Measurements from ENCODE around the gene FANCC. TPM values are rescaled to one million over a fixed set of nuclear protein-coding genes. Genes with fewer than 3 reads are reported as not detected.

FANCC gene
- total RNA-seq, 1 experiment from 2014 or later = 19.4 TPM

- H3K4me2 ChIP-seq (ENCODE audit: low read length) = no peak overlapping the region
- no peak overlapping the region for H2AFZ ChIP-seq (ENCODE audit: low read depth, low read length, poor library complexity, severe bottlenecking)
- DNase-seq (ENCODE audit: low read depth, low spot score) (no peak), ATAC-seq (no peak)
- CTCF ChIA-PET = no interaction called here
- BruUV-seq (replicated peaks) = no TSS peak
- intact Hi-C loops (cut with micrococcal nuclease) = loop anchor here (2.0 kb wide), 1 partner anchor 291 kb away; no protein-coding TSS in a partner anchor
- H3K36me3 ChIP-seq (ENCODE audit: control insufficient read depth in 1 of 2, insufficient read depth in 2 of 2, low read length in 2 of 2) = no peaks in the 10 kb centered on the region
- no peaks in the 10 kb centered on the region for H3K9me3 ChIP-seq (ENCODE audit: control insufficient read depth in 1 of 2, insufficient read depth in 1 of 2, low read depth in 1 of 2, low read length in 2 of 2)
- RAD21 ChIA-PET (ENCODE audit: low non-redundant PET in 1 of 2, low total read pairs in 2 of 2, uncharacterized antibody in 2 of 2, unreplicated experiment in 2 of 2) = no interaction called here
- H3K4me3 ChIP-seq (replicated peaks in 1 of 2; ENCODE audit: low read depth in 1 of 2, low read length in 2 of 2) = no peak overlapping the region
- TF ChIP-seq MAX (IDR thresholded peaks at IDR 0.05) (no peak), SIN3A (IDR thresholded peaks at IDR 0.05; ENCODE audit: low read depth) (no peak), CTCF (IDR thresholded peaks at IDR 0.05 in 2 of 3, conservative IDR thresholded peaks at IDR 0.05 in 1 of 3; ENCODE audit: borderline replicate concordance in 1 of 3, insufficient read depth in 1 of 3, low read depth in 2 of 3, low read length in 2 of 3) (no peak), JUND (IDR thresholded peaks at IDR 0.05) (no peak), EZH2 (IDR thresholded peaks at IDR 0.05) (no peak), TCF7L2 (IDR thresholded peaks at IDR 0.05; ENCODE audit: borderline replicate concordance, extremely low read depth, insufficient read depth, insufficient read length) (no peak), CEBPB (IDR thresholded peaks at IDR 0.05; ENCODE audit: low read depth) (no peak), POLR2A (IDR thresholded peaks at IDR 0.05; ENCODE audit: borderline replicate concordance, extremely low read depth, insufficient read depth, insufficient read length) (no peak), ZBTB33 (IDR thresholded peaks at IDR 0.05; ENCODE audit: extremely low read depth, insufficient replicate concordance, low read length) (no peak), ZNF274 (IDR thresholded peaks at IDR 0.05; ENCODE audit: low read depth, low read length) (no peak), EGR1 (IDR thresholded peaks at IDR 0.05; ENCODE audit: low read depth) (no peak), RAD21 (IDR thresholded peaks at IDR 0.05; ENCODE audit: low read depth) (no peak), ELF1 (IDR thresholded peaks at IDR 0.05; ENCODE audit: borderline replicate concordance, low read depth) (no peak), SP1 (IDR thresholded peaks at IDR 0.05; ENCODE audit: low read depth) (no peak), SRF (IDR thresholded peaks at IDR 0.05; ENCODE audit: low read depth) (no peak), YY1 (IDR thresholded peaks at IDR 0.05; ENCODE audit: extremely low read depth, insufficient replicate concordance, low read depth, low read length) (no peak), EZH2phosphoT487 (IDR thresholded peaks at IDR 0.05; ENCODE audit: borderline replicate concordance) (no peak), ATF3 (IDR thresholded peaks at IDR 0.05) (no peak), FOSL1 (IDR thresholded peaks at IDR 0.05; ENCODE audit: low read depth) (no peak), CBX3 (IDR thresholded peaks at IDR 0.05; ENCODE audit: low read depth) (no peak)
- H3K9me2 ChIP-seq (ENCODE audit: insufficient read depth) = no peaks in the 10 kb centered on the region
- H3K4me1 ChIP-seq (ENCODE audit: control insufficient read depth in 1 of 2, insufficient read depth in 2 of 2, low read length in 2 of 2) = peaks cover 0 to 5% of the 10 kb centered on the region in 2 experiments; a peak in 2 of 4 replicates
- no peak overlapping the region for H3K9ac ChIP-seq (ENCODE audit: low read length)
- POLR2A ChIA-PET = no interaction called here
- 0 out of 2 replicates have a peak, but pooled peaks cover 4% of the 10 kb centered on the region for H4K20me1 ChIP-seq (ENCODE audit: insufficient read depth)
- H3K79me2 ChIP-seq (ENCODE audit: insufficient read depth, low read length) = 0 out of 2 replicates have a peak, but pooled peaks cover 4% of the 10 kb centered on the region
- H3K27me3 ChIP-seq (ENCODE audit: insufficient read depth, low read length) = no peaks in the 10 kb centered on the region
- no peak overlapping the region for H3K27ac ChIP-seq (ENCODE audit: low read depth, low read length)
These were observed 243.6 kb downstream of the FANCC start for GRCh38 chr9:95073918-95074317.
